Measurements from ENCODE around the gene KRT2.

The KRT2 gene

DNA sequence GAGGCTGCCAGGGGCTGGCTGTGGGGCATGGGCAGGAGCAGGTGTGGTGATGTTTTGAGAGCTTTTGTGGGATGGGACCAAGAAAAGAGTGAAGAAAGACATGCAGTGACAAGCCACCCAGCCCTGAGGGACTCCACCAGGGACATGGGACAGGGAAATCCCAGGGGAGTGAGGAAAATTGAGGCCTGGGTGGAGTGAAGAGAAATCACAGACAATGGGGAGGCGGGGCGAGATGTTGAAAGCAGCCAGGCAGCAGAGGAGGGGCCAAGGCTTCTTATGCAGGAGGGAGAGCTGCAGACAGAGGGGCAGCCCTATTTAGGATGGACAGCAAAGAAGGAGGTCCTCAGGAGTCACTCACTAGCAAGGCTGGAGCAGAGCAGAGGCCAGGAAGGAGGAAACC is 32.4 kb upstream of the KRT2 start:
- no peaks in the 10 kb centered on the region for H3K4me1 ChIP-seq (ENCODE audit: control insufficient read depth, insufficient read depth, low read length, unreplicated experiment)
- H3K36me3 ChIP-seq (ENCODE audit: insufficient read depth, low read length) = no peaks in the 10 kb centered on the region
- peaks cover 99% of the 10 kb centered on the region for H3K27me3 ChIP-seq (ENCODE audit: insufficient read depth, low read length)
- no peaks in the 10 kb centered on the region for H3K79me2 ChIP-seq (ENCODE audit: control insufficient read depth, insufficient read depth, low read length, unreplicated experiment)
- H3K27ac ChIP-seq (ENCODE audit: low read depth, low read length) = no peak overlapping the region
- H2AFZ ChIP-seq (ENCODE audit: low read length, unreplicated experiment) = no peak overlapping the region
- H3K4me3 ChIP-seq (ENCODE audit: low read depth, low read length) = no peak overlapping the region

DNA sequence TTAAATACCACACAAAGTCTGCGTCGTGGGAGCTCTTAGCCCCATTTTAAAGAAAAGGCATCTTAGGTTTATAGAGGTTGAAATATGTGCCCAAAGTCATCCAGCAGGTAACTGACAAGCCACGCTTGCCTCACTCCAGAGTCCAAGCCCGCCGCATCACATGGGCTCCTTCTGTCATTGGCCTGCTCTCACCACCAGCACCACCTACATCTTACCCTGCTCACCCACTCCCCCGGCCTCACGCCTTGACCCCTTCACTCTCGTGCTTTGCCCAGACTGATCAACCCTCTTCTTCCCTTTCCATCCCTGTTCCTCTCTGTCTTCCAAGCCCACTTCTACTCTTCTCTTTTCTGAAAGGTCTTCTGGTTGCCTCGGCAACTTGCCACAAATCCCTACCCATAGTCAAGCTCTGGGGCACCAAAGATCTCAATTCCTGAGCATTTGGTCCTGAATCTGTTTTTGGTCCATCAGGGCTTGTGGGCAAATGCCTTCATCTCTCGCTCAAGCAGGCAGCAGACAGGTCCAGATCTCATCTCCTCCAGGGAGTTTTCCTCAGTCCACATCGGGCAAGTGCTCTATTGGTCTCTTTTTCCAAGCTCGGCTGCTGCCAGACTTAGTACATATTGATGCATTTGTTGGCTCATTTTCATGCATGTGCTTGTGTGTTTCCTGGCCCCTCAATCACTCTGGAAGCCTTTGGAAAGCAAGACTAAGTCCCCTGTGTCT is 31.7 kb upstream of the KRT2 start:
- no peaks in the 10 kb centered on the region for H3K36me3 ChIP-seq (ENCODE audit: insufficient read depth, low read length)
- no peak overlapping the region for H2AFZ ChIP-seq (ENCODE audit: low read length, unreplicated experiment)
- H3K27me3 ChIP-seq (ENCODE audit: insufficient read depth, low read length) = peaks cover 100% of the 10 kb centered on the region

DNA sequence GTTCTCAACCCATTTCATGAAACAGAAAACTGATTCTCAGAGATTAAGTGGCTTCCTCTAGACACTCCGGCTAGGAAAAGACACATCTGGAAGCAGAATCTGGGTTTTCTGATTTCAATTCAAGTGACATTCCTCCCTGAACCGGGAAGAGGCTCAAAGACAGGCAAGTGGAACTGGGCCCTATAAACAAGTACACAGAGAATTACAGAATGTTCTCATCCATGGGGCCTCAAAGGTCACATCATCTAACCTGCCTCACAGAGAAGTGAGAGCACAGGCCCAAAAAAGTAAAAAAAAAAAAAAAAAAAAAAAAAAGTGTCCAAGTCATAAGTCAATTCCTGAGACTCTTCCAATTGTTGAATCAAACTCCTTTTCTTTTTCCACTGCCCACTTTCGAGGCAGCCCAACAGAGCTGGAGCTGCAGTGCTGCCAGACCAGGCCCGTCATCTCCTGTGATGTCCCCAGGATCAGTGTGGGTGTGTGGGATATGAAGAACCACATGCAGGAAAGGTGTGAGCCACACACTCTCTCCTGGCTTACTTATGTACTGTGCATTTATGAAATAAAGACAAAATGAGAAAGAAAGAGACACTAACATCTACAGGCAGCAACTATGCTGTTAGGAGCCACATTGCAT is 31.0 kb upstream of the KRT2 start:
- Histone ChIP-seq H3K79me2 (ENCODE audit: control insufficient read depth, insufficient read depth, low read length, unreplicated experiment) (no peaks in the 10 kb centered on the region), H3K27me3 (ENCODE audit: insufficient read depth, low read length) (peaks cover 100% of the 10 kb centered on the region), H3K27ac (ENCODE audit: low read depth, low read length) (no peak overlapping the region), H3K36me3 (ENCODE audit: insufficient read depth, low read length) (no peaks in the 10 kb centered on the region), H2AFZ (ENCODE audit: low read length, unreplicated experiment) (no peak overlapping the region), H3K4me3 (ENCODE audit: low read depth, low read length) (no peak overlapping the region), H3K4me1 (ENCODE audit: control insufficient read depth, insufficient read depth, low read length, unreplicated experiment) (no peaks in the 10 kb centered on the region)

More for the DNA sequence above, 31.7 kb upstream of the KRT2 start:
- Histone ChIP-seq H3K4me3 (ENCODE audit: low read depth, low read length) (no peak overlapping the region), H3K79me2 (ENCODE audit: control insufficient read depth, insufficient read depth, low read length, unreplicated experiment) (no peaks in the 10 kb centered on the region), H3K4me1 (ENCODE audit: control insufficient read depth, insufficient read depth, low read length, unreplicated experiment) (no peaks in the 10 kb centered on the region), H3K27ac (ENCODE audit: low read depth, low read length) (no peak overlapping the region)

DNA sequence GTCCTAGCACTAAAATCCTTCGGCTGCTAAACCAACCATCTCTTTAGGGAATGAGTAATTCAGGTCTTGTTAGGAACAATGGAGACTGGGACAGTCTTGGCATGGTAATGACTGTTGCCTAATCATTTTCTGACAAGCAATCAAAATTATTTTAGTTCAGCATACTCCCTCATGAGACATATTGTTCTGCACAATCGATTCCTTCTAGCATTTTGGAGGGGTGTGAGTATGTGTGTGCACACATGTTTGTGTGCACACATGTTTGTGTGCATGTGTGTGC is 30.3 kb upstream of the KRT2 start:
- Histone ChIP-seq H3K27me3 (ENCODE audit: insufficient read depth, low read length) (peaks cover 100% of the 10 kb centered on the region), H3K4me1 (ENCODE audit: control insufficient read depth, insufficient read depth, low read length, unreplicated experiment) (no peaks in the 10 kb centered on the region), H3K36me3 (ENCODE audit: insufficient read depth, low read length) (no peaks in the 10 kb centered on the region), H3K4me3 (ENCODE audit: low read depth, low read length) (no peak overlapping the region), H3K79me2 (ENCODE audit: control insufficient read depth, insufficient read depth, low read length, unreplicated experiment) (no peaks in the 10 kb centered on the region), H3K27ac (ENCODE audit: low read depth, low read length) (no peak overlapping the region), H2AFZ (ENCODE audit: low read length, unreplicated experiment) (no peak overlapping the region)

DNA sequence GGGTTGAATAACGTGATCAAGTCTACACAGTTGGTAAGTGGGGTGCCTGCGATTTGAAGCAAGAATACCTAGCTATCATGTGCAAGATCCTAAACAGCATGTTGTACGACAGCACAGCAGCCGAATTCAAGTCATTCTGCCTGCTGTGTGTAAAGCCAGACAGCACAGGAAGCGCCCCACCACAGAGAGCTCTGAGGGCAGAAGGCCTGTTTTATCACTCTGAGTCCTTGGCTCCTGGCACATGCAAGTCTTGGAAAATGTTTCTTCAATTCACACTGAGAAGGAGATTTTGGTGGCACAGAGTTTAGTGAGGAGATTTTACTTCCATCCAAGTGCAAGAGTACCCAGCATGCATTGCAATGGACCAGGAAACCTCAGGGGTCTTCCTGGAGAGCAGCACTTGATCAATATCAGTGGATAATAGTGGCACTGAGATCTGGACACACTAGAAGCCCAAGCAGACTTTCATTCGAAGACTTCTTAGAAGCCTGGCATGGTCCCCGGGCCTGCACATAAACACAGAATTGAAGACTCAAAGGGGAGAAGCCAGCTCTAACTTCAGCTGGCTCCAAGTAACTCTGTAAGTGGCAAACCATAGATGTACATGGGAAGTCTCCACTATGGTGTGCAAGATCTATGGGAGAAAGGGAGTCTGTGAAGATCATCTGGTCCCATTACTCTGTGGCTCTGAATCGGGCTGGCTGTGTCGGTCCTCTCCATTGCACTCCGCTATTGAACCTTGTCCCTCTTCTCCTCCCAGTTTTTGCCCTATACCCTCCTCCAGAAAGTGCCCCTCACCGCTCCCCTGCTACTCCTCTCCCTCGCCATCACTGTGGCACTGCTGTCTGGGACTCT is 29.7 kb upstream of the KRT2 start:
- Histone ChIP-seq H3K4me3 (ENCODE audit: low read depth, low read length) (no peak overlapping the region), H3K36me3 (ENCODE audit: insufficient read depth, low read length) (no peaks in the 10 kb centered on the region), H3K27me3 (ENCODE audit: insufficient read depth, low read length) (peaks cover 100% of the 10 kb centered on the region), H3K4me1 (ENCODE audit: control insufficient read depth, insufficient read depth, low read length, unreplicated experiment) (no peaks in the 10 kb centered on the region), H3K27ac (ENCODE audit: low read depth, low read length) (no peak overlapping the region), H3K79me2 (ENCODE audit: control insufficient read depth, insufficient read depth, low read length, unreplicated experiment) (no peaks in the 10 kb centered on the region), H2AFZ (ENCODE audit: low read length, unreplicated experiment) (no peak overlapping the region)

DNA sequence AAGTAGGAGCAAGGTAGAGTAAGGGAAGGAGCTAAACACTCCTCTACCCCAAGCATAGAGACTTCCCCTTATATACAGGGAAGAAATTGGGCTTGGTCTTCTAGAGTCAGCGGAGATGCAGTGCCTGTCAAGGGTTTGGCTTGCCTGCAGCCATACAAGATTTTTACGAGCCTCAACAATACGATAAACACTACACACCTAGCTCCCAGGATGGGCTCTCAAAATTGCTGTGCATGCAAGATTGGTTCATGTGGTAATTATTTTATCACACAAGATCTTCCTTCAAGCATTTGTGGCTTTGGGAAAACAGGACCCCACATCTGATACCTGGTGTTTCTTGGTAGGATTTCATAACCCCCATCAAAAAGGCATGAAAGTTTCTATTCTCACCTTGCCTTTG is 28.4 kb upstream of the KRT2 start, which contains the start of gene KRT1:
KRT1 (minus strand) TSS at position 45 of the 400 bp plus-strand sequence. CDS start 59 bp downstream, outside the sequence.
- Histone ChIP-seq H3K27ac (ENCODE audit: low read depth, low read length) (no peak within 1 kb of the TSS), H3K4me3 (ENCODE audit: low read depth, low read length) (no peak within 1 kb of the TSS), H2AFZ (ENCODE audit: low read length, unreplicated experiment) (no peak within 1 kb of the TSS), H3K4me1 (ENCODE audit: control insufficient read depth, insufficient read depth, low read length, unreplicated experiment) (no peaks in the 10 kb centered on the region), H3K27me3 (ENCODE audit: insufficient read depth, low read length) (peaks cover 100% of the 10 kb centered on the region), H3K79me2 (ENCODE audit: control insufficient read depth, insufficient read depth, low read length, unreplicated experiment) (no peaks in the 10 kb centered on the region), H3K36me3 (ENCODE audit: insufficient read depth, low read length) (no peaks in the 10 kb centered on the region)

DNA sequence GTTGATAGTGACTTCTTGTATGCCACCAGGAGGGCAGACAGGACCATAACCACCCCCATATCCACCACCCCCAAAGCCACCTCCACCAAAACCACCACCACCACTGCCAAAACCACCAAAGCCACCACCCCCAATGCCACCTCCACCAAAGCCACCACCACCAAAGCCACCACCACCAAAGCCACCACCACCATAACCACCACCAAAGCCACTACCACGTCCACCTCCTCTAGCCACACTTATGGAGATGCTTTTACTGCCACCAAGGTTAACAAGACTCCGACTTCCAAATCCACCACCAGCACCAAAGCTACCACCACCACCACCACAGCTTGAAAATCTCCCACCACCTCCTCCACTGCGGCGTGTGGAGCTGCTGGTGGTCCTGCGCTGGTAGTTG is 27.9 kb upstream of the KRT2 start:
- H2AFZ ChIP-seq (ENCODE audit: low read length, unreplicated experiment) = no peak overlapping the region

DNA sequence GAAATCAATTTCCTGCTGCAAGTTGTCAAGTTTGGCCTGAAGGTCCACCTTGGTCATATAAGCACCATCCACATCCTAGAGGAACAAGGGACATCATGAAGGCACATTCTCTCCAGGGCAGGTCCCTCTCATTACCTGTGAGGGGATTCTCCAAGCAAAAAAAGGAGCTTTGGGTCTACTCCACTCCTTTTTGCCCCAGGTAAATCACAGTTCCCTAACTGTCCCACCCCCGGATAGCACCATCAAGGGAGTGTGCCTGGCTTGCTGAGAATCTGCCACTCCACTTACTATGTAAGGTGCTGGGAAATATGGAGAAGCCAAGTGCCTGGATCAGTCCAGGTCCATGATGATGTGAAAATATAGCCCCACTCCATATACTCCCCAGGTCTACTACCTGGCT is 25.7 kb upstream of the KRT2 start:
- H3K4me1 ChIP-seq (ENCODE audit: control insufficient read depth, insufficient read depth, low read length, unreplicated experiment) = no peaks in the 10 kb centered on the region
- no peak overlapping the region for H3K27ac ChIP-seq (ENCODE audit: low read depth, low read length)
- no peaks in the 10 kb centered on the region for H3K36me3 ChIP-seq (ENCODE audit: insufficient read depth, low read length)
- peaks cover 96% of the 10 kb centered on the region for H3K27me3 ChIP-seq (ENCODE audit: insufficient read depth, low read length)
- H2AFZ ChIP-seq (ENCODE audit: low read length, unreplicated experiment) = no peak overlapping the region
- no peak overlapping the region for H3K4me3 ChIP-seq (ENCODE audit: low read depth, low read length)
- no peaks in the 10 kb centered on the region for H3K79me2 ChIP-seq (ENCODE audit: control insufficient read depth, insufficient read depth, low read length, unreplicated experiment)

More for the DNA sequence above, 27.9 kb upstream of the KRT2 start:
- H3K4me3 ChIP-seq (ENCODE audit: low read depth, low read length) = no peak overlapping the region
- no peaks in the 10 kb centered on the region for H3K36me3 ChIP-seq (ENCODE audit: insufficient read depth, low read length)
- H3K27me3 ChIP-seq (ENCODE audit: insufficient read depth, low read length) = peaks cover 96% of the 10 kb centered on the region
- no peak overlapping the region for H3K27ac ChIP-seq (ENCODE audit: low read depth, low read length)
- no peaks in the 10 kb centered on the region for H3K79me2 ChIP-seq (ENCODE audit: control insufficient read depth, insufficient read depth, low read length, unreplicated experiment)
- H3K4me1 ChIP-seq (ENCODE audit: control insufficient read depth, insufficient read depth, low read length, unreplicated experiment) = no peaks in the 10 kb centered on the region

DNA sequence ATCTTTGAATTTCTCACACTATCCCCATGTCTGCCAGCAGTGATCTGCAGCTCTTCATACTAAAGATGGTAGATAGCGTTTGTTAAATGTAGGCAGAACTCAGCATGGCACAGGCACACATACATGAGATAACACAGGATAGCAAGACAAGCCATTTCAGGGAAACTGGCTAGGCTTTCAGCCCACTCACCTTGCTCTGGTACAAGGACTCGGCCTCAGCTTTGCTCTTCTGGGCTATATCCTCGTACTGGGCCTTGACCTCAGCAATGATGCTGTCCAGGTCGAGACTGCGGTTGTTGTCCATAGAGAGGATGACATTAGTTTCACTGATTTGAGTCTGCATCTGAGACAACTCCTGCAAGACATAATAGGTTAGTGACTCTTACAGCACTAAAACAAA is 25.1 kb upstream of the KRT2 start:
- Histone ChIP-seq H3K36me3 (ENCODE audit: insufficient read depth, low read length) (no peaks in the 10 kb centered on the region), H3K27me3 (ENCODE audit: insufficient read depth, low read length) (peaks cover 96% of the 10 kb centered on the region)

DNA sequence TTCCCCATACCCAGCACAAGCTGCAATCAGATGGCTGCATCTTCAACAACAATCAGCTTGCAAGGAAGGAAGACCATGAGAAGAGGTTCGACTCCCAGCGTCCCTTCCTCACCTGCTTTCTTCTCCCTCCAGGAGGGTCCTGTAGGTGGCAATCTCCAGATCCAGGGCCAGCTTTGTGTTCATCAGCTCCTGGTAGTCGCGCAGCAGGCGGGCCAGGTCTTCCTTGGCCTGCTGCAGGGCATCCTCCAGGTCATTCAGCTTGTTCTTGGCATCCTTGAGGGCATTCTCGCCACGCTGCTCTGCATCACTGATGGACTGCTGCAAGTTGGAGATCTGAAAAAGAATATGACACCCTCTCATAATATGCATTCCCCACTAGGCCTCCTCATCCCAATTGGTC is 24.2 kb upstream of the KRT2 start:
- Histone ChIP-seq H3K27me3 (ENCODE audit: insufficient read depth, low read length) (peaks cover 96% of the 10 kb centered on the region), H3K27ac (ENCODE audit: low read depth, low read length) (no peak overlapping the region), H3K79me2 (ENCODE audit: control insufficient read depth, insufficient read depth, low read length, unreplicated experiment) (no peaks in the 10 kb centered on the region), H3K4me3 (ENCODE audit: low read depth, low read length) (no peak overlapping the region), H3K36me3 (ENCODE audit: insufficient read depth, low read length) (no peaks in the 10 kb centered on the region), H3K4me1 (ENCODE audit: control insufficient read depth, insufficient read depth, low read length, unreplicated experiment) (no peaks in the 10 kb centered on the region), H2AFZ (ENCODE audit: low read length, unreplicated experiment) (no peak overlapping the region)

More for the DNA sequence above, 25.1 kb upstream of the KRT2 start:
- Histone ChIP-seq H3K79me2 (ENCODE audit: control insufficient read depth, insufficient read depth, low read length, unreplicated experiment) (no peaks in the 10 kb centered on the region), H2AFZ (ENCODE audit: low read length, unreplicated experiment) (no peak overlapping the region), H3K4me1 (ENCODE audit: control insufficient read depth, insufficient read depth, low read length, unreplicated experiment) (no peaks in the 10 kb centered on the region), H3K4me3 (ENCODE audit: low read depth, low read length) (no peak overlapping the region), H3K27ac (ENCODE audit: low read depth, low read length) (no peak overlapping the region)
